Endothelial cell of umbilical vein (primary cell): ENCODE data around the gene RARA. TPM values are rescaled to one million over a fixed set of nuclear protein-coding genes. Genes with fewer than 3 reads are reported as not detected.

Experiments used
- BruUV-seq: library from RNA; stranded (reverse); fragments of 400-500 nt; replicated peaks from 2 replicates; lab custom pipeline; 2021; lab: Mats Ljungman, UMichigan
- CTCF ChIA-PET: fragments of 300-600, 350-600 bp; sonication (Branson Sonifier 250); formaldehyde crosslinking; loops from one replicate; lab custom pipeline; 2021; ENCODE audit warnings: antibody characterized with exemption, inconsistent platforms; lab: Charles Lee
- POLR2A ChIA-PET: fragments of 300-600, 350-600 bp; sonication (Branson Sonifier 250); formaldehyde crosslinking; loops from one replicate; lab custom pipeline; 2021; ENCODE audit warnings: antibody characterized with exemption, inconsistent platforms; lab: Charles Lee
- DNase-seq: peaks from one replicate; pipeline ENCODE4 v3.0.0-alpha.2; 2011; ENCODE audit warnings: low read depth, low spot score
- FAIRE-seq: peaks from 2 replicates; lab custom pipeline; 2011; peaks lifted over from hg19 to GRCh38; lab: Jason Lieb, UNC
- H2AFZ ChIP-seq: 2 replicates; pipeline ENCODE4 v1.6.0; 2012; ENCODE audit warnings: low read depth, low read length, control low read depth, inconsistent platforms
- H3K27ac ChIP-seq: 2 replicates; pipeline ENCODE4 v1.5.1; 2011; ENCODE audit warnings: low read depth, mild to moderate bottlenecking, control low read depth, low read length, moderate library complexity; ENCODE audit not compliant: insufficient read depth
- H3K27me3 ChIP-seq, 2 experiments: 2 replicates each; pipeline versions ENCODE4 v1.6.0 to v1.6.1; 2011; ENCODE audit warnings: low read length in 2 of 2, mixed read lengths in 1 of 2; ENCODE audit not compliant: control insufficient read depth in 2 of 2, insufficient read depth in 2 of 2
- H3K36me3 ChIP-seq, 2 experiments: 2 replicates in 1 of 2; 3 replicates in 1 of 2; pipeline ENCODE4 v1.5.1; 2011; ENCODE audit warnings: low read length in 2 of 2, mild to moderate bottlenecking in 1 of 2, moderate library complexity in 1 of 2; ENCODE audit not compliant: control insufficient read depth in 2 of 2, insufficient read depth in 2 of 2; ENCODE audit errors: extremely low read depth in 1 of 2
- H3K4me1 ChIP-seq: 3 replicates; pipeline ENCODE4 v1.5.1; 2011; ENCODE audit warnings: mild to moderate bottlenecking, low read length; ENCODE audit not compliant: control insufficient read depth, insufficient read depth; ENCODE audit errors: extremely low read depth
- H3K4me2 ChIP-seq: 2 replicates; pipeline ENCODE4 v1.6.1; 2011; ENCODE audit warnings: low read length, control low read depth, mixed read lengths; ENCODE audit not compliant: insufficient read depth
- H3K4me3 ChIP-seq, 3 experiments: fragments of 200-600 bp in 1 of 3; sonication (generic), shearing (Covaris generic) in 1 of 3; replicated peaks in 1 of 3; 2 replicates each; pipeline ENCODE4 v1.5.1; 2011 to 2016; ENCODE audit warnings: control low read depth in 3 of 3, low read length in 3 of 3, mild to moderate bottlenecking in 2 of 3, inconsistent platforms in 1 of 3, low read depth in 1 of 3, moderate library complexity in 1 of 3; ENCODE audit not compliant: insufficient read depth in 1 of 3
- H3K79me2 ChIP-seq: 2 replicates; pipeline ENCODE4 v1.6.0; 2012; ENCODE audit warnings: low read length, inconsistent platforms; ENCODE audit not compliant: control insufficient read depth, insufficient read depth
- H3K9ac ChIP-seq: replicated peaks from 2 replicates; pipeline ENCODE3; 2011; ENCODE audit warnings: low read length, control low read depth; ENCODE audit not compliant: insufficient read depth; ENCODE audit errors: extremely low read depth
- H3K9me1 ChIP-seq: replicated peaks from 3 replicates; pipeline ENCODE4 v1.6.0; 2011; ENCODE audit warnings: mild to moderate bottlenecking, low read length; ENCODE audit not compliant: control insufficient read depth, insufficient read depth; ENCODE audit errors: extremely low read depth
- H3K9me3 ChIP-seq: replicated peaks from 2 replicates; pipeline ENCODE4 v1.5.1; 2012; ENCODE audit warnings: low read length, inconsistent platforms; ENCODE audit not compliant: control insufficient read depth, insufficient read depth
- H4K20me1 ChIP-seq: replicated peaks from 2 replicates; pipeline ENCODE3; 2011; ENCODE audit warnings: mild to moderate bottlenecking, low read length; ENCODE audit not compliant: control insufficient read depth, insufficient read depth; ENCODE audit errors: extremely low read depth
- CTCF ChIP-seq, 2 donors: IDR thresholded peaks; 1 replicate in 1 of 2; 2 replicates in 1 of 2; pipeline ENCODE4 v1.5.1; 2011; ENCODE audit warnings: low read length in 2 of 2, mild to moderate bottlenecking in 2 of 2, moderate library complexity in 2 of 2, control low read depth in 1 of 2, inconsistent platforms in 1 of 2, low read depth in 1 of 2; ENCODE audit not compliant: insufficient read depth in 1 of 2; ENCODE audit errors: extremely low read depth in 1 of 2
- FOS ChIP-seq: IDR thresholded peaks from 2 replicates; pipeline ENCODE4 v1.6.1; 2011; ENCODE audit warnings: mild to moderate bottlenecking, low read length, moderate library complexity, borderline replicate concordance; ENCODE audit not compliant: insufficient read depth
- GATA2 ChIP-seq: IDR thresholded peaks from 2 replicates; pipeline ENCODE4 v1.7.0; 2011; ENCODE audit warnings: low read depth, mild to moderate bottlenecking, moderate library complexity, mixed read lengths, low read length; ENCODE audit not compliant: insufficient read length, insufficient read depth
- JUN ChIP-seq: IDR thresholded peaks from 2 replicates; pipeline ENCODE4 v1.6.1; 2011; ENCODE audit warnings: borderline replicate concordance, low read depth; ENCODE audit not compliant: insufficient read length, insufficient read depth
- MYC ChIP-seq: IDR thresholded peaks from one replicate; pipeline ENCODE4 v1.6.1; 2011; ENCODE audit warnings: mild to moderate bottlenecking, low read depth, low read length
- POLR2AphosphoS5 ChIP-seq: IDR thresholded peaks from 2 replicates; pipeline ENCODE4 v1.6.1; 2012; ENCODE audit warnings: low read depth, mild to moderate bottlenecking, control low read depth, low read length, moderate library complexity; ENCODE audit not compliant: insufficient read depth
- dilution Hi-C: fragments of 300-500 bp; cut with MboI; formaldehyde crosslinking; loops from one replicate; pipeline ENCODE4 v1.15.0; 2019; ENCODE audit warnings: low sequenced_read_pairs; ENCODE audit not compliant: extremely low pct_ligation_motif_present
- intact Hi-C: fragments of 100-400 bp; cut with micrococcal nuclease; formaldehyde crosslinking; loops from one replicate; pipeline ENCODE4 v1.10.0; 2022
- polyA plus RNA-seq, 4 experiments: library from polyadenylated mRNA; depleted of rRNA in 3 of 4; stranded (reverse) in 3 of 4; unstranded in 1 of 4; fragments of >200 nt; gene quantifications; 2 replicates each; pipeline versions ENCODE4 v1.2.1 to v1.2.3, GENCODE V29; 2011 to 2012; ENCODE audit warnings: missing spikeins in 1 of 4
- total RNA-seq: library from RNA; stranded (reverse); gene quantifications from 2 replicates; pipeline ENCODE4 v1.2.3, GENCODE V29; 2021

RARA gene
- total and polyA plus RNA-seq, 2 donors (not counting 3 experiments of a cell fraction or from before 2014, with no cell fraction given), result 11.9 to 37.8 TPM

- Histone ChIP-seq H3K4me2 (peak overlapping the region; percentile 64), H3K36me3 (no peaks in the 10 kb centered on the region), H2AFZ (no peak overlapping the region), H3K9ac (peak overlapping the region; percentile 84), H3K4me1 (peaks cover 74% of the 10 kb centered on the region), H4K20me1 (no peaks in the 10 kb centered on the region), H3K79me2 (peaks cover 82% of the 10 kb centered on the region), H3K9me1 (no peaks in the 10 kb centered on the region), H3K27ac (peak overlapping the region; percentile 95), H3K27me3 (no peaks in the 10 kb centered on the region), H3K4me3 (no peak overlapping the region), H3K9me3 (no peaks in the 10 kb centered on the region)
- DNase-seq, result peak; percentile 79
- dilution Hi-C loops, result no loop called here
- no TSS peak for BruUV-seq
- POLR2A ChIA-PET, result interaction anchor here (0.5 to 0.6 kb wide), 2 partner anchors 60 to 119 kb away, joined by 4 to 8 read pairs; no protein-coding TSS in a partner anchor
- peak; percentile 96 for FAIRE-seq
- intact Hi-C loops, result loop anchor here (1.0 kb wide), 2 partner anchors 9 to 18 kb away; no protein-coding TSS in a partner anchor
- TF ChIP-seq CTCF (IDR thresholded peaks at IDR 0.05; ENCODE audit: extremely low read depth in 1 of 2, insufficient read depth in 1 of 2, low read depth in 1 of 2, low read length in 2 of 2) (no peak), FOS (peak; percentile 56), JUN (no peak), GATA2 (no peak), MYC (peak; percentile 65), POLR2AphosphoS5 (peak; percentile 83)
- CTCF ChIA-PET, result interaction anchor here (0.6 to 3.5 kb wide), 9 partner anchors 8 to 31 kb away, joined by 3 to 13 read pairs (median 3); no protein-coding TSS in a partner anchor
Observed at GRCh38 chr17:40323391-40324381, 14.7 kb downstream of the RARA start.
